Kidney (tissue), 14 donors: ENCODE results near the gene UBXN2A. TPM values are rescaled to one million over a fixed set of nuclear protein-coding genes. Genes with fewer than 3 reads are reported as not detected.

ENCODE experiments used
- DNase-seq, 5 donors: peaks; one replicate each; pipeline ENCODE4 v3.0.0-alpha.2; 2013 to 2020
- FAIRE-seq: peaks from 2 replicates; lab custom pipeline; 2012; peaks lifted over from hg19 to GRCh38; lab: Jason Lieb, UNC
- H3K27ac ChIP-seq, 2 donors: one replicate each; pipeline ENCODE4 v1.7.0; 2013; ENCODE audit warnings: low read depth in 2 of 2, low read length in 2 of 2, inconsistent platforms in 1 of 2
- H3K27me3 ChIP-seq: one replicate; pipeline ENCODE4 v1.7.1; 2013; ENCODE audit warnings: low read length, inconsistent platforms; ENCODE audit not compliant: control insufficient read depth, insufficient read depth
- H3K36me3 ChIP-seq, 3 donors: one replicate each; pipeline versions ENCODE4 v1.7.0 to v1.7.1; 2013; ENCODE audit warnings: low read length in 3 of 3, control low read depth in 1 of 3, inconsistent platforms in 1 of 3; ENCODE audit not compliant: insufficient read depth in 3 of 3, control insufficient read depth in 2 of 3
- H3K4me1 ChIP-seq, 3 donors: one replicate each; pipeline versions ENCODE4 v1.7.0 to v1.7.1; 2013; ENCODE audit warnings: low read length in 3 of 3, inconsistent platforms in 1 of 3, low read depth in 1 of 3; ENCODE audit not compliant: control insufficient read depth in 2 of 3, insufficient read depth in 2 of 3
- H3K4me3 ChIP-seq, 3 donors: one replicate each; pipeline versions ENCODE4 v1.7.0 to v1.8.1; 2013; ENCODE audit warnings: low read length in 3 of 3, control low read depth in 1 of 3, inconsistent platforms in 1 of 3
- H3K9ac ChIP-seq, 3 donors: one replicate each; pipeline versions ENCODE4 v1.7.0 to v1.7.1; 2013; ENCODE audit warnings: low read length in 3 of 3, control low read depth in 1 of 3, inconsistent platforms in 1 of 3
- H3K9me3 ChIP-seq, 3 donors: one replicate each; pipeline versions ENCODE4 v1.7.0 to v1.7.1; 2013; ENCODE audit warnings: low read length in 3 of 3, control low read depth in 1 of 3, inconsistent platforms in 1 of 3; ENCODE audit not compliant: control insufficient read depth in 2 of 3, insufficient read depth in 1 of 3
- CTCF ChIP-seq: IDR thresholded peaks from 3 replicates; pipeline ENCODE4 v1.5.1; 2012; ENCODE audit warnings: mild to moderate bottlenecking, moderate library complexity, borderline replicate concordance; ENCODE audit not compliant: insufficient read depth; ENCODE audit errors: extremely low read depth
- intact Hi-C: fragments of 100-400 bp; cut with DNase I; formaldehyde crosslinking; loops from one replicate; pipeline ENCODE4 v1.11.1; 2022
- polyA plus RNA-seq: library from polyadenylated mRNA; stranded (reverse); fragments of 350-450 nt; fragmentation: Illumina TruSeq; extraction: RNeasy Lipid Tissue Mini Kit (QIAGEN cat#74804); gene quantifications from one replicate; pipeline ENCODE4 v1.2.3, GENCODE V29; 2014; ENCODE audit warnings: low read depth, low replicate concordance; ENCODE audit not compliant: insufficient read depth
- total RNA-seq: library from RNA; stranded (reverse); fragmentation: NEBNext Ultra II Directional; extraction: Animal tissue kit (Norgen Biotek cat#: 25700); gene quantifications from one replicate; pipeline ENCODE4 v1.2.1, GENCODE V29; 2021
- donor health status: control.
- donor health status: control.
- donor health status: control.
- donor health status: control.
- donor health status: control.
- donor health status: DM: yes; HTN: yes; CAD: no.
- donor health status: Normal renal cell carcinoma (clear cell type).

Gene UBXN2A
- total and polyA plus RNA-seq, 2 donors from 2014 or later: 7.9 to 11.9 TPM

- Histone ChIP-seq H3K27me3 (no peaks in the 10 kb centered on the region), H3K4me1 (no peaks in the 10 kb centered on the region), H3K9ac (no peak overlapping the region), H3K4me3 (no peak overlapping the region), H3K36me3 (no peaks in the 10 kb centered on the region), H3K9me3 (no peaks in the 10 kb centered on the region), H3K27ac (no peak overlapping the region)
- DNase-seq (no peak), FAIRE-seq (no peak)
- no peak for TF ChIP-seq CTCF
- intact Hi-C loops: no loop called here
Observed at GRCh38 chr2:24017711-24018110, 77.4 kb downstream of the UBXN2A start.

GRCh38 chr2:24018241-24018640, 78.0 kb downstream of the UBXN2A start:
- Histone ChIP-seq H3K36me3 (peaks cover 0 to 2% (median 0%) of the 10 kb centered on the region in 3 donors), H3K27ac (no peak overlapping the region), H3K9me3 (no peaks in the 10 kb centered on the region), H3K27me3 (no peaks in the 10 kb centered on the region), H3K4me1 (no peaks in the 10 kb centered on the region), H3K4me3 (no peak overlapping the region), H3K9ac (no peak overlapping the region)
- DNase-seq (no peak), FAIRE-seq (no peak)
- intact Hi-C loops: no loop called here
- TF ChIP-seq CTCF: no peak

- no peak overlapping the region for H3K4me3 ChIP-seq
- no peak overlapping the region for H3K9ac ChIP-seq
- no peaks in the 10 kb centered on the region for H3K4me1 ChIP-seq
- H3K27me3 ChIP-seq: no peaks in the 10 kb centered on the region
- intact Hi-C loops: no loop called here
- H3K36me3 ChIP-seq: peaks cover 0 to 2% (median 0%) of the 10 kb centered on the region in 3 donors
- no peak overlapping the region for H3K27ac ChIP-seq
- DNase-seq (no peak), FAIRE-seq (no peak)
- no peak for TF ChIP-seq CTCF
- no peaks in the 10 kb centered on the region for H3K9me3 ChIP-seq
Observed at GRCh38 chr2:24019729-24020128, 79.5 kb downstream of the UBXN2A start.

GRCh38 chr2:24020244-24020643, 80.0 kb downstream of the UBXN2A start:
- Histone ChIP-seq H3K27ac (no peak overlapping the region), H3K9me3 (no peaks in the 10 kb centered on the region), H3K4me1 (no peaks in the 10 kb centered on the region), H3K9ac (no peak overlapping the region), H3K36me3 (peaks cover 0 to 2% (median 0%) of the 10 kb centered on the region in 3 donors), H3K4me3 (no peak overlapping the region), H3K27me3 (no peaks in the 10 kb centered on the region)
- DNase-seq (no peak), FAIRE-seq (no peak)
- no peak for TF ChIP-seq CTCF
- intact Hi-C loops: no loop called here
